HUES48 (cell line): Measurements from ENCODE around the gene NSFL1C.

ENCODE experiments used
- H3K27ac ChIP-seq: one replicate; pipeline ENCODE4 v1.7.0; 2013; ENCODE audit warnings: low read depth, low read length, inconsistent platforms
- H3K27me3 ChIP-seq: 2 replicates; pipeline ENCODE4 v1.6.1; 2013; ENCODE audit warnings: mild to moderate bottlenecking, low read length; ENCODE audit not compliant: control insufficient read depth, insufficient read depth
- H3K36me3 ChIP-seq: 2 replicates; pipeline ENCODE4 v1.6.1; 2013; ENCODE audit warnings: low read length; ENCODE audit not compliant: control insufficient read depth, insufficient read depth
- H3K4me1 ChIP-seq: 2 replicates; pipeline ENCODE4 v1.6.1; 2013; ENCODE audit warnings: mild to moderate bottlenecking, low read length; ENCODE audit not compliant: control insufficient read depth, insufficient read depth
- H3K4me3 ChIP-seq: 2 replicates; pipeline ENCODE4 v1.5.1; 2013; ENCODE audit warnings: mild to moderate bottlenecking, low read depth, low read length
- H3K9ac ChIP-seq: 2 replicates; pipeline ENCODE4 v1.6.1; 2013; ENCODE audit warnings: mild to moderate bottlenecking, low read depth, low read length, moderate library complexity
- H3K9me3 ChIP-seq: 2 replicates; pipeline ENCODE4 v1.6.1; 2013; ENCODE audit warnings: low read length; ENCODE audit not compliant: control insufficient read depth, insufficient read depth

The NSFL1C gene

DNA sequence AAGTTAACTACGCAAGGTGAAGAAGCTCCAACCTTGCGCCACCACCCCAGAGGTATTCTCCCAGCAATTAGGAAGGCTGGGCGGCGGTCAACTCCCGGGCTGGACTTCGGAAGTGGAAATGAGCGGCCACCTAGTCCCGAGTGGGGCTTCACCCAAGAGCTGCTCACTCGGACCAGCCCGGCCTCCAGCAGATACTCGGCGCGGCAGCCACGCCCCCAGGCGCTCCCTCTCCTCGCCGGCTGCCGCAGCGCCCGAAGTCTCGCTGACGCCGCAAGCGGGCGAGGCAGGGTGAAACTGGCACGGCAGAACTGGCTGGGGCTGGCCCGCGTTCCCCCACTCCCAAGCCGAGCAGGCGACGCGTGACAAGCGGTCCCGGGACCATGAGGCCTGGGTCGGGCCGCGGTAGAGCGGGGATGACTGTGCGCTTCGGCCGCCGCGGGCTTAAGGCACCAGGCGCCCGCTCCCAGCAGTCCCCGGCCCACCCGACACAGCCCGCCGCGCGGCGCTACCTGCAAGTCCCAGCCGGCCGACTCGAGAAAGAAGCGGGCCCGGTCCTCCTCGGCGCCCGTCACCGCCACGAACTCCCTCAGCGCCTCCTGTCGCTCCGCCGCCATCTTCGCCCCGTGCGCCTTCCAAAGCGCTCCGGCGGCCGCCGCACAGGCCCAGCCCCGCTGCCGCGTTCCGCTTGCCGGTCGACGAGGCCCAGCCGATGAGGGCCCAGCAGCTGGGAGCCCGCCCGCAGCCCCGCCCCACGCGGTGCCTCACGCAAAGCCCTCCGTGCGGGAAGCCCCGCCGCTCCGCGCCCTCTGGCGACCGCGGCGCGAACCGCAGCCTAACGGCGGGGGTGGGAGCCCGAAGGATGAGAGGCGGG, at the start of gene NSFL1C:
Gene NSFL1C (minus strand): TSS at position 639 of the 871 bp plus-strand sequence. CDS start 25 bp downstream, at position 614.
- Histone ChIP-seq H3K4me3 (peak within 1 kb of the TSS; percentile 97), H3K9ac (peak within 1 kb of the TSS; percentile 90), H3K36me3 (peaks cover 31% of the 10 kb centered on the region), H3K27me3 (no peaks in the 10 kb centered on the region), H3K27ac (peak within 1 kb of the TSS; percentile 82), H3K4me1 (peaks cover 19% of the 10 kb centered on the region), H3K9me3 (no peaks in the 10 kb centered on the region)

GRCh38 chr20:1513801-1514200, 47.2 kb upstream of the NSFL1C start:
- Histone ChIP-seq H3K36me3 (no peaks in the 10 kb centered on the region), H3K27ac (no peak overlapping the region), H3K9me3 (no peaks in the 10 kb centered on the region), H3K27me3 (no peaks in the 10 kb centered on the region), H3K4me3 (no peak overlapping the region), H3K9ac (no peak overlapping the region), H3K4me1 (peaks cover 4% of the 10 kb centered on the region; the same call in 1 of the 2 replicates)

DNA sequence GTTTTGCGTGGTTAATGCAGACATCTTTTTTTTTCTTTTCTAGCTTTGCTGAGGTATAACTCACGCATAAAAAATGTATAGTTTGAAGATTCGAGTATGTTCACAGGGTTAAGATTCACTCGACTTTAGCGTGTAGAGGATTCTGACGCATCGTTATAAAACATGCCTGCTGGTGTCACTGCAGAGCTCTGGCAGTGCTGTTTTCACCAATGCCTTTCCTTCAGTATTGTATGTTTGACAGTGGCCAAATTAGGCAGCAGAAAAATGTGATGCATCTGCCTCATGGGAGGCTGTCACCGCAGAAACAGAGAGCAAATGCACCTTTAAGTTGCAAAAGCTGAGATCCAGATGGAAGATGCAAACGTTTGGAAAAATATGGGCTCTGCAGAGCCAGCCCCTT, 42.6 kb upstream of the NSFL1C start:
- Histone ChIP-seq H3K4me1 (peaks cover 7% of the 10 kb centered on the region; the same call in 1 of the 2 replicates), H3K4me3 (no peak overlapping the region), H3K9ac (no peak overlapping the region), H3K27me3 (no peaks in the 10 kb centered on the region), H3K9me3 (no peaks in the 10 kb centered on the region), H3K36me3 (no peaks in the 10 kb centered on the region), H3K27ac (no peak overlapping the region)

DNA sequence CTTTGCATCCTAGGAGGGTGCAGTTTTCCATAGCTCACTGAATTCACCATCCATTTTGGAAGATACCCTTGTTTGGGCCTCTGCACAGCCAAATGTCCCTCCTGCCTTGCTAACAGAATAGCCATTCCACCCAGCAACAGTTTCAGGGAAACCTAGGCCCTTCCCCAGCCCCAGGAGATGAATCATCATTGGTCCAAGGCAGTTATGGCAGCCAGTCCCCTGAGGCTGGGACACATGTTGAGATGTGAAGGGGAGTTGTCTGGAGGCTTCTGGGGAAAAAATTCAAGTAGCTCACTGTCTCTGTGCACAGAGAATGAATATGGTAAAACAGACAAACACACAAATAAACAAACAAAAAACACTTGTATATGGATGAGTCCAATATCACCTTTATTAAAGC, 41.9 kb upstream of the NSFL1C start:
- Histone ChIP-seq H3K9me3 (no peaks in the 10 kb centered on the region), H3K9ac (no peak overlapping the region), H3K27me3 (no peaks in the 10 kb centered on the region), H3K36me3 (no peaks in the 10 kb centered on the region), H3K4me1 (peaks cover 7% of the 10 kb centered on the region; the same call in 1 of the 2 replicates), H3K27ac (no peak overlapping the region), H3K4me3 (no peak overlapping the region)

- Histone ChIP-seq H3K27me3 (no peaks in the 10 kb centered on the region), H3K4me1 (peaks cover 7% of the 10 kb centered on the region; the same call in 1 of the 2 replicates), H3K36me3 (no peaks in the 10 kb centered on the region), H3K9ac (no peak overlapping the region), H3K9me3 (0 out of 2 replicates have a peak, but pooled peaks cover 3% of the 10 kb centered on the region), H3K4me3 (no peak overlapping the region), H3K27ac (no peak overlapping the region)
These were observed 40.6 kb upstream of the NSFL1C start for GRCh38 chr20:1507276-1507675.

GRCh38 chr20:1505871-1506270, 39.2 kb upstream of the NSFL1C start:
- Histone ChIP-seq H3K9ac (no peak overlapping the region), H3K27me3 (no peaks in the 10 kb centered on the region), H3K4me3 (no peak overlapping the region), H3K36me3 (no peaks in the 10 kb centered on the region), H3K9me3 (0 out of 2 replicates have a peak, but pooled peaks cover 3% of the 10 kb centered on the region), H3K4me1 (peaks cover 11% of the 10 kb centered on the region), H3K27ac (no peak overlapping the region)

DNA sequence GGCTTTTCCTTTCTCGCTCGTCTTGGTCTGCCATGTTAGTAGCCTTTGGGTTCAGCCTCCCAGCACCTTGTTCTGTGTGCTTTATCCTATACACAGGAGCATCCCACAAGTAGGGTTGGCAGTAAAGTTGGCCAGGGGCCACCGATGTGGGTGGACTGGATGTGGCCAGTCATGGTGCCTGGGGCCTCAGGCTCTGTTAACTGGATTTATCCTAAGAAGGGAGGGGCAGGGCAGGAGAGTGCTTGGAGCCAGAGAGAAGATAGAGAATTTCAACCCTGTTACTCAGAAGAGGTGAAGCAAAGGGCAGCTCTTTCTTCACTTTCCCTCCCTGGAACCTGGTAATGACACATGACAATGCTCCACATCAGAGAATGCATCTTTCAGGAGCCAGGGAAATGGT, 38.7 kb upstream of the NSFL1C start:
- Histone ChIP-seq H3K36me3 (no peaks in the 10 kb centered on the region), H3K4me3 (no peak overlapping the region), H3K9me3 (0 out of 2 replicates have a peak, but pooled peaks cover 3% of the 10 kb centered on the region), H3K27ac (no peak overlapping the region), H3K9ac (no peak overlapping the region), H3K27me3 (no peaks in the 10 kb centered on the region), H3K4me1 (peaks cover 15% of the 10 kb centered on the region)

GRCh38 chr20:1503564-1504227, 37.0 kb upstream of the NSFL1C start:
- Histone ChIP-seq H3K9ac (no peak overlapping the region), H3K4me1 (peaks cover 18% of the 10 kb centered on the region), H3K27ac (no peak overlapping the region), H3K36me3 (no peaks in the 10 kb centered on the region), H3K4me3 (no peak overlapping the region), H3K9me3 (0 out of 2 replicates have a peak, but pooled peaks cover 3% of the 10 kb centered on the region), H3K27me3 (no peaks in the 10 kb centered on the region)

GRCh38 chr20:1500496-1500895, 33.8 kb upstream of the NSFL1C start:
- H3K27me3 ChIP-seq: no peaks in the 10 kb centered on the region
- H3K27ac ChIP-seq: peak overlapping the region; percentile 4
- H3K4me1 ChIP-seq: peaks cover 11% of the 10 kb centered on the region
- no peaks in the 10 kb centered on the region for H3K36me3 ChIP-seq
- H3K9me3 ChIP-seq: 0 out of 2 replicates have a peak, but pooled peaks cover 3% of the 10 kb centered on the region
- no peak overlapping the region for H3K4me3 ChIP-seq
- H3K9ac ChIP-seq: no peak overlapping the region; the same call in none of the 2 replicates

DNA sequence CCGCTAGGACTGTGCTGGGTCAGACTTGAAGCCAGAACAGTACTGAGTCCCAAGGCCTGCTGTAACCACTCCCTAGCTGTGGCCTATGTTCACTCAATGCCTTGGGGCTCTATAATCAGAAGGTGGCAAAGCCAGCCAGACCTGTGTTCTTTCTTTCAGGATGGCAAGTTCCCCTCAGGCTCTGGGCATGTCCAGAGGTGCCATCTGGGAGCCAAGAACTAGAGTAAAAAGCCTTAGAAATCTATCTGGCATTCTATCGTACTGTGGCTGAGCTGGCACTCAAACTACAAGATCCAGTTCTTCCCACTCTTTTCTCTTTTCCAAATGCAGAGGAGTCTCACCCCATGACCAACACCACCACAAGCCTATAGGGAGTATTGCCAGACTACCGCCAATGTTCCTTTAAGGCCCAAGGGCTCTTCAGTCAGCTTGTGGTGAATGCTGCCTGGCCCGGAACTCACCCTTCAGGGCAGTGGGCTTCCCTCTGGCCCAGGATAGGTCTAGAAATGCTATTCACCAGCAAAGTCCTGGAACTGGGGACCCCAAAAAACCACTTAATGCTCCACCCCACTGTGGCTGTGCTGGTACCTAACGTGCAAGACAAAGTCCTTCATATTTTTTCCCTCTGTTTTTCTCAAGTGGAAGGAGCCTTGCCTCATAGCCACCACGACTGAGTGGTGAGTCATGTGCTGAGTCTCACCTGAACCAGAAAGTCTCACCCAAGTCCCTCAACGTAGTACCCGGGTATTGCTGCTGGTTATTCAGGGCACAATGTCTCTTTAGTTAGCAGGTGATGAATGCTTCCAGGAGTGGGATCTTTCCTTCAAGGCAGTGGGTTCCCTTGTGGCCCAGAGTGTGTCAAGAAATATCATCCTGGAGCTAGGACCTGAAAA, 33.1 kb upstream of the NSFL1C start:
- H3K4me1 ChIP-seq: peaks cover 11% of the 10 kb centered on the region
- H3K27ac ChIP-seq: no peak overlapping the region
- H3K4me3 ChIP-seq: no peak overlapping the region
- no peaks in the 10 kb centered on the region for H3K27me3 ChIP-seq
- no peak overlapping the region; the same call in 1 of the 2 replicates for H3K9ac ChIP-seq
- H3K9me3 ChIP-seq: 0 out of 2 replicates have a peak, but pooled peaks cover 3% of the 10 kb centered on the region
- no peaks in the 10 kb centered on the region for H3K36me3 ChIP-seq
